ENCODE results near the gene ZBTB16. TPM values are rescaled to one million over a fixed set of nuclear protein-coding genes. Genes with fewer than 3 reads are reported as not detected.

The ZBTB16 gene
- polyA plus RNA-seq, 1 donor (not counting 4 experiments of a cell fraction or from before 2014, with no cell fraction given) = 0.18 TPM

DNA sequence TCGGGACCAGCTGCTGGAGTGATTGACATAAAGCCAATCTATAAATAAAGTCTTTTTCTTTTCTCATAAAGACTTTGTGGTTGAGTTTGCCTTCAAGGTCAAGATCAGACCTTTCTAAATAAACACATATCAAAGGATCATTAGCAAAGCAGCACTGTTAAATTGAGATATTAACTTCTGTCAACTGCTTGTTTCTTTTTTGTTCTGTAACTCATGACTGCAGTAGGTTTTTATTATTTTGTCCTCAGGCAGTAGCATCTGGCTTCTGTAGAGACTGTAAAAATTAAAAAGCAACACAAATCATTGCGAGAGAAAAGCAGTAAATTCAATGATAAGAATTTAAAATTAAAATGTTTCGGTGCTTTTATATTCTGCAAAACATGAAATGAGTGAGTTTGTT lies 159.0 kb downstream of the ZBTB16 start:
- H3K36me3 ChIP-seq (ENCODE audit: control insufficient read depth in 2 of 2, extremely low read depth in 1 of 2, insufficient read depth in 2 of 2, low read length in 2 of 2) = no peaks in the 10 kb centered on the region
- H3K4me2 ChIP-seq (ENCODE audit: control insufficient read depth, extremely low read depth, insufficient read depth, low read depth, low read length) = no peak overlapping the region
- no peaks in the 10 kb centered on the region for H4K20me1 ChIP-seq (ENCODE audit: control insufficient read depth, extremely low read depth, insufficient read depth, low read length)
- H3K9ac ChIP-seq (ENCODE audit: control insufficient read depth, extremely low read depth, insufficient read depth, low read length) = no peak overlapping the region
- H3K9me1 ChIP-seq (ENCODE audit: control insufficient read depth, extremely low read depth, insufficient read depth, low read length) = no peaks in the 10 kb centered on the region
- H3K27ac ChIP-seq (ENCODE audit: control insufficient read depth, insufficient read depth, low read length) = no peak overlapping the region
- peaks cover 25% of the 10 kb centered on the region for H3K27me3 ChIP-seq (ENCODE audit: control insufficient read depth, extremely low read depth, insufficient read depth, low read length)
- H3K9me3 ChIP-seq (ENCODE audit: control insufficient read depth, low read depth, low read length) = no peaks in the 10 kb centered on the region
- dilution Hi-C loops (cut with MboI; ENCODE audit: extremely low pct_ligation_motif_present, low sequenced_read_pairs) = no loop called here
- no peak for DNase-seq (ENCODE audit: low read depth, low spot score)
- H3K79me2 ChIP-seq (ENCODE audit: control insufficient read depth, insufficient read depth, low read length) = no peaks in the 10 kb centered on the region
- no peak for FAIRE-seq
- no peaks in the 10 kb centered on the region for H3K4me1 ChIP-seq (ENCODE audit: control insufficient read depth, extremely low read depth, insufficient read depth, low read length)
- TF ChIP-seq, protein P1, sequence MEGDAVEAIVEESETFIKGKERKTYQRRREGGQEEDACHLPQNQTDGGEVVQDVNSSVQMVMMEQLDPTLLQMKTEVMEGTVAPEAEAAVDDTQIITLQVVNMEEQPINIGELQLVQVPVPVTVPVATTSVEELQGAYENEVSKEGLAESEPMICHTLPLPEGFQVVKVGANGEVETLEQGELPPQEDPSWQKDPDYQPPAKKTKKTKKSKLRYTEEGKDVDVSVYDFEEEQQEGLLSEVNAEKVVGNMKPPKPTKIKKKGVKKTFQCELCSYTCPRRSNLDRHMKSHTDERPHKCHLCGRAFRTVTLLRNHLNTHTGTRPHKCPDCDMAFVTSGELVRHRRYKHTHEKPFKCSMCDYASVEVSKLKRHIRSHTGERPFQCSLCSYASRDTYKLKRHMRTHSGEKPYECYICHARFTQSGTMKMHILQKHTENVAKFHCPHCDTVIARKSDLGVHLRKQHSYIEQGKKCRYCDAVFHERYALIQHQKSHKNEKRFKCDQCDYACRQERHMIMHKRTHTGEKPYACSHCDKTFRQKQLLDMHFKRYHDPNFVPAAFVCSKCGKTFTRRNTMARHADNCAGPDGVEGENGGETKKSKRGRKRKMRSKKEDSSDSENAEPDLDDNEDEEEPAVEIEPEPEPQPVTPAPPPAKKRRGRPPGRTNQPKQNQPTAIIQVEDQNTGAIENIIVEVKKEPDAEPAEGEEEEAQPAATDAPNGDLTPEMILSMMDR (optimal IDR thresholded peaks at IDR 0.05 in 1 of 3, IDR thresholded peaks at IDR 0.05 in 1 of 3, conservative IDR thresholded peaks at IDR 0.05 in 1 of 3; ENCODE audit: extremely low read depth in 1 of 3, insufficient read depth in 2 of 3, low read length in 3 of 3) = no peak
- TF ChIP-seq EZH2 (IDR thresholded peaks at IDR 0.05; ENCODE audit: low read length) = no peak
- no peak overlapping the region for H2AFZ ChIP-seq (ENCODE audit: control insufficient read depth, low read length)
- H3K4me3 ChIP-seq (ENCODE audit: control insufficient read depth in 2 of 3, extremely low read depth in 1 of 3, insufficient read depth in 2 of 3, low read depth in 1 of 3, low read length in 3 of 3) = no peak overlapping the region

DNA sequence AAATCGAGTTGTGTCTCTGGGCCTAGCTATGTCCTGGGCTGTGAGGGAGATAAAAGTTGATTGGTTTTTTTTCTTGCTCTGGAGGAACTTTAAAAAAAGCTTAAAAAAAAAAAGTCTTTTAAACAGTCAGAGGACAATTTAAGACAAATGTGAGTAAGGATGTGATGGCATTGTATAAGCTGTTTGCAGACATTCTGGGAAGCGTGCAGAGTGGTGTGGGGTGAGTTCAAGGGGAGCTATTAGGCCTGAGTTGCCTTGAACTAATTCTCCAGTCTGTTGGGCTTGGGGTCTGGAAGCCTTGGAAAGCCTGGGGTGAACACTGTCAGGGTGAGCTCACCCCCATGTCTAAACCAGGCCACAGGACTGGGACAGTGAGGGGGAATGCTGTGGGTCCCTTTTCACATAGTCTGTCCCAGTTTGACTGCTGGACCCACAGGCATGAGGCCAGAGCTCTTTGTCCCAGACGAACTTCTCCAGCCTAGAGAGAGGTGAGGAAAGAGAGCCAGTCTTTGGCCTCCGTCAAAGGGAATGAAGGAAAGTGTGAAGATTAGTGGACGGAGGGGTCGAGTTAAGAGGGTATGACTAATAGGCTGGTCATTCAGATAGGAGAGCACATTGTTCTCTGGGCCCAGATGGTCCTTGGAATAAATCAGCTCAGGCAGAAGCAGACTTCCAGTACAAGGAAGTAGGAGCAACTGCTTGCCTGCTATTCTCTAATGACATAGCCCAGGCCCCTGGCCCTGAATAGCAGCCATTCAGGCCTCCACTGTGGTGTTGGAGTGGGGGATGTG lies 160.2 kb downstream of the ZBTB16 start:
- no peaks in the 10 kb centered on the region for H3K4me1 ChIP-seq (ENCODE audit: control insufficient read depth, extremely low read depth, insufficient read depth, low read length)
- H4K20me1 ChIP-seq (ENCODE audit: control insufficient read depth, extremely low read depth, insufficient read depth, low read length) = no peaks in the 10 kb centered on the region
- no peaks in the 10 kb centered on the region for H3K9me1 ChIP-seq (ENCODE audit: control insufficient read depth, extremely low read depth, insufficient read depth, low read length)
- H3K9ac ChIP-seq (ENCODE audit: control insufficient read depth, extremely low read depth, insufficient read depth, low read length) = no peak overlapping the region
- no peak overlapping the region for H3K27ac ChIP-seq (ENCODE audit: control insufficient read depth, insufficient read depth, low read length)
- no peak overlapping the region for H3K4me2 ChIP-seq (ENCODE audit: control insufficient read depth, extremely low read depth, insufficient read depth, low read depth, low read length)
- no peaks in the 10 kb centered on the region for H3K79me2 ChIP-seq (ENCODE audit: control insufficient read depth, insufficient read depth, low read length)
- H3K9me3 ChIP-seq (ENCODE audit: control insufficient read depth, low read depth, low read length) = no peaks in the 10 kb centered on the region
- DNase-seq (ENCODE audit: low read depth, low spot score) = no peak
- dilution Hi-C loops (cut with MboI; ENCODE audit: extremely low pct_ligation_motif_present, low sequenced_read_pairs) = no loop called here
- H3K27me3 ChIP-seq (ENCODE audit: control insufficient read depth, extremely low read depth, insufficient read depth, low read length) = peaks cover 25% of the 10 kb centered on the region
- no peak for FAIRE-seq
- H3K36me3 ChIP-seq (ENCODE audit: control insufficient read depth in 2 of 2, extremely low read depth in 1 of 2, insufficient read depth in 2 of 2, low read length in 2 of 2) = no peaks in the 10 kb centered on the region
- H3K4me3 ChIP-seq (ENCODE audit: control insufficient read depth in 2 of 3, extremely low read depth in 1 of 3, insufficient read depth in 2 of 3, low read depth in 1 of 3, low read length in 3 of 3) = no peak overlapping the region
- TF ChIP-seq, protein P1 (optimal IDR thresholded peaks at IDR 0.05 in 1 of 3, IDR thresholded peaks at IDR 0.05 in 1 of 3, conservative IDR thresholded peaks at IDR 0.05 in 1 of 3; ENCODE audit: extremely low read depth in 1 of 3, insufficient read depth in 2 of 3, low read length in 3 of 3) = no peak
- TF ChIP-seq EZH2 (IDR thresholded peaks at IDR 0.05; ENCODE audit: low read length) = no peak
- H2AFZ ChIP-seq (ENCODE audit: control insufficient read depth, low read length) = no peak overlapping the region
